Sigmoid colon (tissue), 3 donors: Measurements from ENCODE around the gene SCTR.

Experiments used
- CTCF ChIP-seq, 4 experiments: fragments of 450-650 bp in 3 of 4; fragments of 200-600 bp in 1 of 4; IDR thresholded peaks; one replicate each; pipeline ENCODE4 v1.5.1; 2016 to 2019; ENCODE audit warnings: antibody characterized with exemption in 4 of 4, mild to moderate bottlenecking in 3 of 4, moderate library complexity in 2 of 4
- POLR2A ChIP-seq, 2 donors: fragments of 450-650 bp; IDR thresholded peaks; one replicate each; pipeline ENCODE4 v1.6.1; 2016; ENCODE audit warnings: antibody characterized with exemption in 2 of 2, mild to moderate bottlenecking in 2 of 2, moderate library complexity in 2 of 2

- TF ChIP-seq CTCF (IDR thresholded peaks at IDR 0.05) = no peak
- no peak for TF ChIP-seq POLR2A (IDR thresholded peaks at IDR 0.05)
These were observed 15.5 kb downstream of the SCTR start for GRCh38 chr2:119508756-119509155.
